ENCODE results near the gene RSPRY1. TPM values are rescaled to one million over a fixed set of nuclear protein-coding genes. Genes with fewer than 3 reads are reported as not detected.

The RSPRY1 gene
- total and polyA plus RNA-seq, 8 donors: 6.9 to 21.9 (median 18.7) TPM

- no peak for FAIRE-seq
- WGBS, 2 donors: 92 to 96% methylated on average over 2 of the region's 2 CpGs
- no peak for DNase-seq
- ATAC-seq: no peak
- TF ChIP-seq CTCF (IDR thresholded peaks at IDR 0.05): no peak
- Histone ChIP-seq H3K4me1 (peaks cover 0 to 5% (median under 1%) of the 10 kb centered on the region in 3 donors), H3K27ac (no peak overlapping the region), H3K9me3 (no peaks in the 10 kb centered on the region), H3K4me3 (no peak overlapping the region), H3K36me3 (peaks cover 0 to 15% (median 9%) of the 10 kb centered on the region in 3 donors), H3K27me3 (no peaks in the 10 kb centered on the region)
- intact Hi-C loops (cut with DNase I): no loop called here
These were observed 54.7 kb downstream of the RSPRY1 start for GRCh38 chr16:57240851-57241250.

GRCh38 chr16:57242650-57243049 lies 56.5 kb downstream of the RSPRY1 start:
- WGBS, 2 donors: 95 to 100% methylated on average over 2 of the region's 2 CpGs
- Histone ChIP-seq H3K4me1 (peaks cover 5 to 7% (median 5%) of the 10 kb centered on the region in 3 donors), H3K9me3 (no peaks in the 10 kb centered on the region), H3K36me3 (peaks cover 0 to 15% (median 9%) of the 10 kb centered on the region in 3 donors), H3K27ac (no peak overlapping the region), H3K4me3 (no peak overlapping the region), H3K27me3 (no peaks in the 10 kb centered on the region)
- TF ChIP-seq CTCF (IDR thresholded peaks at IDR 0.05): no peak
- FAIRE-seq (no peak), DNase-seq (no peak), ATAC-seq (no peak)
- intact Hi-C loops (cut with DNase I): no loop called here

GRCh38 chr16:57244463-57244766 lies 58.3 kb downstream of the RSPRY1 start:
- 5 to 6% methylated on average over 9 of the region's 9 CpGs for WGBS, 2 donors
- no peak for TF ChIP-seq CTCF (IDR thresholded peaks at IDR 0.05)
- no peaks in the 10 kb centered on the region for H3K27me3 ChIP-seq
- peaks cover 0 to 9% (median 8%) of the 10 kb centered on the region in 3 donors for H3K36me3 ChIP-seq
- intact Hi-C loops (cut with DNase I): no loop called here
- FAIRE-seq (no peak), DNase-seq (no peak), ATAC-seq (peak in 1 of 4 donors; percentile 50)
- H3K9me3 ChIP-seq: no peaks in the 10 kb centered on the region
- H3K4me3 ChIP-seq: peak overlapping the region in 3 of 4 donors; percentile 58 to 72 (median 65)
- peaks cover 5 to 7% (median 5%) of the 10 kb centered on the region in 3 donors for H3K4me1 ChIP-seq
- peak overlapping the region; percentile 87 to 91 (median 88) for H3K27ac ChIP-seq

GRCh38 chr16:57244767-57245471 lies 58.8 kb downstream of the RSPRY1 start, which contains the start of gene ARL2BP:
Gene ARL2BP, plus strand, starts transcription at chr16:57245259. Its CDS starts 109 bp downstream, at chr16:57245368.
- intact Hi-C loops (cut with DNase I): no loop called here
- FAIRE-seq (peak; percentile 67), ATAC-seq (peak; percentile 94 to 98 (median 96)), DNase-seq (peak; percentile 97 to 99 (median 98))
- Histone ChIP-seq H3K36me3 (peaks cover 0 to 10% (median 10%) of the 10 kb centered on the region in 3 donors), H3K4me1 (peaks cover 5 to 7% (median 5%) of the 10 kb centered on the region in 3 donors), H3K27me3 (no peaks in the 10 kb centered on the region), H3K9me3 (no peaks in the 10 kb centered on the region), H3K27ac (peak within 1 kb of the TSS; percentile 87 to 91 (median 88)), H3K4me3 (peak within 1 kb of the TSS; percentile 58 to 85 (median 68))
- no peak for TF ChIP-seq CTCF (IDR thresholded peaks at IDR 0.05)
- WGBS, 2 donors: 0% methylated on average over 63 to 77 of the region's 77 CpGs

Measured in pancreas (tissue), 10 donors.